Spleen (tissue), 11 donors: ENCODE results near the gene TRIM69. TPM values are rescaled to one million over a fixed set of nuclear protein-coding genes. Genes with fewer than 3 reads are reported as not detected.
"Not testable (repeated sequence)": the region's sequence is repeated elsewhere in the genome, so short reads cannot be mapped to it uniquely, and the experiment has no call there.

ENCODE experiments used
- DNase-seq: peaks from one replicate; pipeline ENCODE4 v3.0.0-alpha.2; 2020
- H3K27ac ChIP-seq, 8 donors: fragments of 200-600 bp; sonication (generic) in 7 of 8; 1 replicate in 4 of 8; 2 replicates in 4 of 8; pipeline versions ENCODE4 v1.5.0 to v1.8.0; 2016 to 2021; ENCODE audit warnings: inconsistent platforms in 4 of 8, mild to moderate bottlenecking in 4 of 8, moderate library complexity in 1 of 8
- H3K27me3 ChIP-seq, 7 donors: fragments of 200-600 bp; sonication (generic) in 6 of 7; replicated peaks in 1 of 7; 1 replicate in 4 of 7; 2 replicates in 3 of 7; pipeline versions ENCODE4 v1.5.0 to v1.8.0; 2016 to 2021; ENCODE audit warnings: inconsistent platforms in 3 of 7, mild to moderate bottlenecking in 1 of 7
- H3K36me3 ChIP-seq, 6 donors: fragments of 200-600 bp; sonication (generic) in 5 of 6; 1 replicate in 4 of 6; 2 replicates in 2 of 6; pipeline versions ENCODE4 v1.5.0 to v1.8.0; 2016 to 2021; ENCODE audit warnings: inconsistent platforms in 2 of 6
- H3K4me1 ChIP-seq, 6 donors: fragments of 200-600 bp; sonication (generic) in 5 of 6; 1 replicate in 3 of 6; 2 replicates in 3 of 6; pipeline versions ENCODE4 v1.5.0 to v1.8.0; 2016 to 2021; ENCODE audit warnings: inconsistent platforms in 3 of 6
- H3K4me3 ChIP-seq, 8 donors: fragments of 200-600 bp; sonication (generic) in 7 of 8; 1 replicate in 4 of 8; 2 replicates in 4 of 8; pipeline versions ENCODE4 v1.5.0 to v1.8.0; 2016 to 2021; ENCODE audit warnings: inconsistent platforms in 4 of 8, mild to moderate bottlenecking in 4 of 8, moderate library complexity in 2 of 8
- H3K9me3 ChIP-seq, 8 donors: fragments of 200-600 bp; sonication (generic) in 7 of 8; 1 replicate in 4 of 8; 2 replicates in 4 of 8; pipeline versions ENCODE4 v1.5.0 to v1.8.0; 2016 to 2021; ENCODE audit warnings: inconsistent platforms in 4 of 8
- CTCF ChIP-seq, 11 experiments: fragments of 200-600 bp in 7 of 11; fragments of 450-650 bp in 4 of 11; sonication (generic) in 4 of 11; IDR thresholded peaks in 8 of 11; conservative IDR thresholded peaks in 3 of 11; 1 replicate in 7 of 11; 2 replicates in 4 of 11; pipeline versions ENCODE4 v1.4.0 to v1.8.0; 2016 to 2021; ENCODE audit warnings: antibody characterized with exemption in 11 of 11, inconsistent platforms in 4 of 11, mild to moderate bottlenecking in 1 of 11
- POLR2A ChIP-seq, 3 donors: fragments of 450-650 bp; IDR thresholded peaks; one replicate each; pipeline ENCODE4 v1.5.1; 2017; ENCODE audit warnings: antibody characterized with exemption in 3 of 3, mild to moderate bottlenecking in 1 of 3
- POLR2AphosphoS5 ChIP-seq, 3 donors: sonication (generic); formaldehyde crosslinking; IDR thresholded peaks; one replicate each; pipeline ENCODE4 v1.5.1; 2017; ENCODE audit warnings: antibody characterized with exemption in 3 of 3
- WGBS, 5 donors: extraction: QIAGEN DNeasy Blood & Tissue Kit in 3 of 5; methylation state at CpG; one replicate each; pipeline versions ENCODE4 v1.1.5 to v1.1.7; 2013 to 2018; 5-methylcytosine and 5-hydroxymethylcytosine counted together
- intact Hi-C: fragments of 100-400 bp; cut with DNase I; formaldehyde crosslinking; loops from one replicate; pipeline ENCODE4 v1.15.0; 2023; ENCODE audit warnings: low total_unique reads
- polyA plus RNA-seq, 3 donors: library from polyadenylated mRNA; stranded (reverse); fragments of 200-250 nt; gene quantifications; one replicate each; pipeline ENCODE4 v1.2.1, GENCODE V29; 2013
- total RNA-seq, 7 donors: library from RNA; depleted of rRNA in 3 of 7; stranded (reverse); fragments of >200 nt in 3 of 7; fragmentation: NEBNext Ultra II Directional in 4 of 7; extraction: Animal tissue kit (Norgen Biotek cat#: 25700) in 4 of 7; gene quantifications; one replicate each; pipeline versions ENCODE4 v1.1.0 to v1.2.1, GENCODE V29; 2016 to 2021
- donor health status: healthy with polysubstance abuse.
- donor health status: DM: no; HTN: no; CAD: no; lungs with moderate emphysema.
- donor health status: DM: no; HTN: no; CAD: no.
- donor health status: Bipolar disorder and iron deficiency.
- donor health status: healthy.
- donor health status: DM: no; HTN: no; CAD: no.
- donor health status: DM: yes; HTN: yes; CAD: no.

Gene TRIM69
- total and polyA plus RNA-seq, 10 donors = 16.4 to 54.9 (median 44.7) TPM

GRCh38 chr15:44735482-44736180 is 697 bp upstream of the TRIM69 start:
- Histone ChIP-seq H3K4me1 (peaks cover 25 to 85% (median 68%) of the 10 kb centered on the region in 6 donors), H3K27ac (peak overlapping the region; percentile 74 to 88 (median 82)), H3K27me3 (no peaks in the 10 kb centered on the region), H3K9me3 (no peaks in the 10 kb centered on the region), H3K36me3 (peaks cover 0 to 15% (median 4%) of the 10 kb centered on the region in 6 donors), H3K4me3 (peak overlapping the region in 2 of 8 donors; percentile 3 to 49)
- no peak for DNase-seq
- TF ChIP-seq POLR2AphosphoS5 (IDR thresholded peaks at IDR 0.05) (peak in 1 of 3 donors; percentile 60), POLR2A (IDR thresholded peaks at IDR 0.05) (no peak)
- 30 to 47% (median 32%) methylated on average over 8 of the region's 8 CpGs for WGBS, 5 donors
- intact Hi-C loops = loop anchor here (5.0 kb wide), 1 partner anchor 73 kb away; the partner anchor contains the start of gene SPG11

- Histone ChIP-seq H3K27ac (peak overlapping the region in 3 of 8 donors; percentile 33 to 88 (median 51)), H3K27me3 (no peaks in the 10 kb centered on the region), H3K36me3 (no peaks in the 10 kb centered on the region), H3K4me1 (peaks cover 19 to 59% (median 47%) of the 10 kb centered on the region in 6 donors), H3K9me3 (peaks cover 0 to 6% (median 0%) of the 10 kb centered on the region in 8 donors), H3K4me3 (no peak overlapping the region)
- intact Hi-C loops = loop anchor here (5.0 kb wide), 1 partner anchor 76 kb away; the partner anchor contains the start of gene SPG11
- TF ChIP-seq CTCF (IDR thresholded peaks at IDR 0.05 in 8 of 11, conservative IDR thresholded peaks at IDR 0.05 in 3 of 11) (peak; percentile 39 to 81 (median 76)), POLR2AphosphoS5 (IDR thresholded peaks at IDR 0.05) (no peak)
- DNase-seq = no peak
- 62 to 69% (median 65%) methylated on average over 3 of the region's 3 CpGs for WGBS, 5 donors
These were observed 2.1 kb downstream of the TRIM69 start for GRCh38 chr15:44738340-44738984.

GRCh38 chr15:44739222-44739847 is 3.0 kb downstream of the TRIM69 start:
- intact Hi-C loops = loop anchor here (5.0 kb wide), 1 partner anchor 77 kb away; the partner anchor contains the start of gene SPG11
- H3K36me3 ChIP-seq, H3K27me3 ChIP-seq, H3K27ac ChIP-seq, H3K9me3 ChIP-seq, DNase-seq, H3K4me3 ChIP-seq: not testable (repeated sequence)
- H3K4me1 ChIP-seq = peaks cover 14 to 50% (median 41%) of the 10 kb centered on the region in 6 donors
- 75 to 83% (median 81%) methylated on average over 17 to 21 of the region's 24 CpGs for WGBS, 5 donors

- H3K4me3 ChIP-seq, intact Hi-C loops, H3K36me3 ChIP-seq, DNase-seq, H3K27me3 ChIP-seq, H3K27ac ChIP-seq, H3K4me1 ChIP-seq: not testable (repeated sequence)
- 90 to 100% (median 96%) methylated on average over 1 to 2 of the region's 2 CpGs for WGBS, 5 donors
- peaks cover 0 to 23% (median 5%) of the 10 kb centered on the region in 8 donors for H3K9me3 ChIP-seq
These were observed 7.1 kb downstream of the TRIM69 start for GRCh38 chr15:44743454-44743853.

- WGBS, 5 donors = 93 to 100% (median 98%) methylated on average over 1 of the region's 1 CpG
- intact Hi-C loops = loop anchor here (10.0 kb wide), 1 partner anchor 159 kb away; no protein-coding TSS in a partner anchor
- TF ChIP-seq CTCF (IDR thresholded peaks at IDR 0.05 in 8 of 11, conservative IDR thresholded peaks at IDR 0.05 in 3 of 11) (no peak), POLR2A (IDR thresholded peaks at IDR 0.05) (no peak), POLR2AphosphoS5 (IDR thresholded peaks at IDR 0.05) (no peak)
- no peak overlapping the region for H3K27ac ChIP-seq
- H3K4me3 ChIP-seq = no peak overlapping the region
- no peaks in the 10 kb centered on the region for H3K4me1 ChIP-seq
- peaks cover 0 to 34% (median 22%) of the 10 kb centered on the region in 8 donors for H3K9me3 ChIP-seq
- no peaks in the 10 kb centered on the region for H3K27me3 ChIP-seq
- DNase-seq = no peak
- peaks cover 0 to 6% (median 0%) of the 10 kb centered on the region in 6 donors for H3K36me3 ChIP-seq
These were observed 17.0 kb downstream of the TRIM69 start for GRCh38 chr15:44753345-44753744.
